Activated T-cell treated with anti-CD3 and anti-CD28 coated beads for 4 hours (primary cell): ENCODE results near the gene LARP4.

ENCODE experiments used
- DNase-seq: peaks from one replicate; pipeline ENCODE4 v3.0.0-alpha.2; 2020

The LARP4 gene

GRCh38 chr12:50529345-50529744 lies 128.7 kb downstream of the LARP4 start:
- no peak for DNase-seq
